ENCODE data around the gene ATP10B.

ATP10B gene

GRCh38 chr5:160747559-160747958, 104.5 kb downstream of the ATP10B start:
- no peaks in the 10 kb centered on the region for H3K4me1 ChIP-seq (ENCODE audit: insufficient read depth, low read length, severe bottlenecking)
- no peak overlapping the region for H3K27ac ChIP-seq (ENCODE audit: low read depth, low read length, poor library complexity, severe bottlenecking)

GRCh38 chr5:160744268-160745101, 107.5 kb downstream of the ATP10B start:
- H3K9me3 ChIP-seq (ENCODE audit: low read length), result no peaks in the 10 kb centered on the region
- H3F3A ChIP-seq (ENCODE audit: insufficient read depth, low read length), result no peaks in the 10 kb centered on the region
- no peaks in the 10 kb centered on the region; the same call in 1 of the 2 replicates for H3K27me3 ChIP-seq (ENCODE audit: insufficient read depth, low read length)
- H4K20me1 ChIP-seq (ENCODE audit: insufficient read depth, low read length), result no peaks in the 10 kb centered on the region
- no peaks in the 10 kb centered on the region for H3K9me2 ChIP-seq (ENCODE audit: low read depth, low read length)
- no peak overlapping the region for H3K9ac ChIP-seq (ENCODE audit: low read length)
- H3K4me1 ChIP-seq (ENCODE audit: insufficient read depth, low read length, severe bottlenecking), result no peaks in the 10 kb centered on the region
- H2AFZ ChIP-seq (ENCODE audit: low read length), result no peak overlapping the region
- TF ChIP-seq CTCF (IDR thresholded peaks at IDR 0.05; ENCODE audit: low read length) (no peak), EZH2 (IDR thresholded peaks at IDR 0.05; ENCODE audit: borderline replicate concordance, low read length) (no peak)
- H3K4me2 ChIP-seq (ENCODE audit: low read length), result no peak overlapping the region
- H3K79me2 ChIP-seq (ENCODE audit: insufficient read depth, low read length), result no peaks in the 10 kb centered on the region
- no peak overlapping the region for H3K4me3 ChIP-seq (ENCODE audit: low read depth, low read length, poor library complexity, severe bottlenecking)
- H3K27ac ChIP-seq (ENCODE audit: low read depth, low read length, poor library complexity, severe bottlenecking), result no peak overlapping the region
- H3K36me3 ChIP-seq (ENCODE audit: insufficient read depth, low read length), result no peaks in the 10 kb centered on the region

More at GRCh38 chr5:160747559-160747958, 104.5 kb downstream of the ATP10B start:
- Histone ChIP-seq H3K79me2 (ENCODE audit: insufficient read depth, low read length) (no peaks in the 10 kb centered on the region), H3K9me3 (ENCODE audit: low read length) (no peaks in the 10 kb centered on the region), H3K4me3 (ENCODE audit: low read depth, low read length, poor library complexity, severe bottlenecking) (no peak overlapping the region), H3K9me2 (ENCODE audit: low read depth, low read length) (no peaks in the 10 kb centered on the region), H3K9ac (ENCODE audit: low read length) (no peak overlapping the region), H3K27me3 (ENCODE audit: insufficient read depth, low read length) (no peaks in the 10 kb centered on the region; the same call in 1 of the 2 replicates), H2AFZ (ENCODE audit: low read length) (no peak overlapping the region), H3K36me3 (ENCODE audit: insufficient read depth, low read length) (no peaks in the 10 kb centered on the region), H3K4me2 (ENCODE audit: low read length) (no peak overlapping the region), H3F3A (ENCODE audit: insufficient read depth, low read length) (no peaks in the 10 kb centered on the region), H4K20me1 (ENCODE audit: insufficient read depth, low read length) (no peaks in the 10 kb centered on the region)
- TF ChIP-seq EZH2 (IDR thresholded peaks at IDR 0.05; ENCODE audit: borderline replicate concordance, low read length), result no peak
- no peak for TF ChIP-seq CTCF (IDR thresholded peaks at IDR 0.05; ENCODE audit: low read length)

GRCh38 chr5:160743027-160743426, 109.0 kb downstream of the ATP10B start:
- Histone ChIP-seq H3F3A (ENCODE audit: insufficient read depth, low read length) (no peaks in the 10 kb centered on the region), H3K27ac (ENCODE audit: low read depth, low read length, poor library complexity, severe bottlenecking) (no peak overlapping the region), H3K79me2 (ENCODE audit: insufficient read depth, low read length) (no peaks in the 10 kb centered on the region), H3K4me1 (ENCODE audit: insufficient read depth, low read length, severe bottlenecking) (no peaks in the 10 kb centered on the region), H3K4me2 (ENCODE audit: low read length) (no peak overlapping the region), H3K9me2 (ENCODE audit: low read depth, low read length) (no peaks in the 10 kb centered on the region), H3K9me3 (ENCODE audit: low read length) (no peaks in the 10 kb centered on the region), H3K36me3 (ENCODE audit: insufficient read depth, low read length) (no peaks in the 10 kb centered on the region), H2AFZ (ENCODE audit: low read length) (no peak overlapping the region), H4K20me1 (ENCODE audit: insufficient read depth, low read length) (no peaks in the 10 kb centered on the region), H3K27me3 (ENCODE audit: insufficient read depth, low read length) (no peaks in the 10 kb centered on the region; the same call in 1 of the 2 replicates), H3K4me3 (ENCODE audit: low read depth, low read length, poor library complexity, severe bottlenecking) (no peak overlapping the region), H3K9ac (ENCODE audit: low read length) (no peak overlapping the region)
- TF ChIP-seq CTCF (IDR thresholded peaks at IDR 0.05; ENCODE audit: low read length) (no peak), EZH2 (IDR thresholded peaks at IDR 0.05; ENCODE audit: borderline replicate concordance, low read length) (no peak)
